Measurements from ENCODE around the gene NLGN4Y. TPM values are rescaled to one million over a fixed set of nuclear protein-coding genes. Genes with fewer than 3 reads are reported as not detected.

NLGN4Y gene
- total and polyA plus RNA-seq, 10 of the 15 experiments (the other 5 are each of a cell fraction or from before 2014, with no cell fraction given): not detected

- H3K9ac ChIP-seq (ENCODE audit: control insufficient read depth, insufficient read depth, low read length): no peak overlapping the region
- H3K4me2 ChIP-seq (ENCODE audit: control insufficient read depth, insufficient read depth): no peak overlapping the region
- ChIA-PET POLR2A (no interaction called here), RAD21 (ENCODE audit: unreplicated experiment) (no interaction called here), CTCF (no interaction called here), SMC1A (ENCODE audit: uncharacterized antibody, unreplicated experiment) (no interaction called here)
- FAIRE-seq (no peak), ATAC-seq (no peak), DNase-seq (ENCODE audit: low read depth, low spot score) (no peak)
- no peak overlapping the region for H2AFZ ChIP-seq (ENCODE audit: control insufficient read depth, low read depth, low read length)
- TF ChIP-seq SIN3A (IDR thresholded peaks at IDR 0.05; ENCODE audit: low read depth, low read length) (no peak), HCFC1 (IDR thresholded peaks at IDR 0.05; ENCODE audit: low read length) (no peak), PAX8 (IDR thresholded peaks at IDR 0.05) (no peak), NFIC (IDR thresholded peaks at IDR 0.05; ENCODE audit: low read depth, low read length) (no peak), HDAC6 (IDR thresholded peaks at IDR 0.05; ENCODE audit: unreplicated experiment) (no peak), SIX5 (IDR thresholded peaks at IDR 0.05; ENCODE audit: low read depth, low read length, severe bottlenecking) (no peak), MAX (IDR thresholded peaks at IDR 0.05; ENCODE audit: low read depth, low read length) (no peak), NFYB (IDR thresholded peaks at IDR 0.05; ENCODE audit: insufficient read depth, low read depth, low read length) (no peak), SP1 (IDR thresholded peaks at IDR 0.05; ENCODE audit: low read depth, low read length) (no peak), SRF (IDR thresholded peaks at IDR 0.05; ENCODE audit: low read depth in 2 of 2, low read length in 2 of 2) (no peak), RELA (IDR thresholded peaks at IDR 0.05; ENCODE audit: borderline replicate concordance, partially characterized antibody) (no peak), BRCA1 (IDR thresholded peaks at IDR 0.05; ENCODE audit: low read depth, low read length) (no peak), CBX3 (IDR thresholded peaks at IDR 0.05; ENCODE audit: borderline replicate concordance, low read depth) (no peak)
- TF ChIP-seq, protein P1, sequence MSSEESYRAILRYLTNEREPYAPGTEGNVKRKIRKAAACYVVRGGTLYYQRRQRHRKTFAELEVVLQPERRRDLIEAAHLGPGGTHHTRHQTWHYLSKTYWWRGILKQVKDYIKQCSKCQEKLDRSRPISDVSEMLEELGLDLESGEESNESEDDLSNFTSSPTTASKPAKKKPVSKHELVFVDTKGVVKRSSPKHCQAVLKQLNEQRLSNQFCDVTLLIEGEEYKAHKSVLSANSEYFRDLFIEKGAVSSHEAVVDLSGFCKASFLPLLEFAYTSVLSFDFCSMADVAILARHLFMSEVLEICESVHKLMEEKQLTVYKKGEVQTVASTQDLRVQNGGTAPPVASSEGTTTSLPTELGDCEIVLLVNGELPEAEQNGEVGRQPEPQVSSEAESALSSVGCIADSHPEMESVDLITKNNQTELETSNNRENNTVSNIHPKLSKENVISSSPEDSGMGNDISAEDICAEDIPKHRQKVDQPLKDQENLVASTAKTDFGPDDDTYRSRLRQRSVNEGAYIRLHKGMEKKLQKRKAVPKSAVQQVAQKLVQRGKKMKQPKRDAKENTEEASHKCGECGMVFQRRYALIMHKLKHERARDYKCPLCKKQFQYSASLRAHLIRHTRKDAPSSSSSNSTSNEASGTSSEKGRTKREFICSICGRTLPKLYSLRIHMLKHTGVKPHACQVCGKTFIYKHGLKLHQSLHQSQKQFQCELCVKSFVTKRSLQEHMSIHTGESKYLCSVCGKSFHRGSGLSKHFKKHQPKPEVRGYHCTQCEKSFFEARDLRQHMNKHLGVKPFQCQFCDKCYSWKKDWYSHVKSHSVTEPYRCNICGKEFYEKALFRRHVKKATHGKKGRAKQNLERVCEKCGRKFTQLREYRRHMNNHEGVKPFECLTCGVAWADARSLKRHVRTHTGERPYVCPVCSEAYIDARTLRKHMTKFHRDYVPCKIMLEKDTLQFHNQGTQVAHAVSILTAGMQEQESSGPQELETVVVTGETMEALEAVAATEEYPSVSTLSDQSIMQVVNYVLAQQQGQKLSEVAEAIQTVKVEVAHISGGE (CRISPR knock-in tag; IDR thresholded peaks at IDR 0.05): no peak
- TF ChIP-seq, protein P2, sequence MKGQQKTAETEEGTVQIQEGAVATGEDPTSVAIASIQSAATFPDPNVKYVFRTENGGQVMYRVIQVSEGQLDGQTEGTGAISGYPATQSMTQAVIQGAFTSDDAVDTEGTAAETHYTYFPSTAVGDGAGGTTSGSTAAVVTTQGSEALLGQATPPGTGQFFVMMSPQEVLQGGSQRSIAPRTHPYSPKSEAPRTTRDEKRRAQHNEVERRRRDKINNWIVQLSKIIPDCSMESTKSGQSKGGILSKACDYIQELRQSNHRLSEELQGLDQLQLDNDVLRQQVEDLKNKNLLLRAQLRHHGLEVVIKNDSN (IDR thresholded peaks at IDR 0.05; ENCODE audit: borderline replicate concordance, extremely low read length, insufficient read depth, low read depth, low read length): no peak
- no TSS peak for BruUV-seq (replicated peaks)
- H4K20me1 ChIP-seq (ENCODE audit: control insufficient read depth, insufficient read depth): no peaks in the 10 kb centered on the region
- no peaks in the 10 kb centered on the region for H3K79me2 ChIP-seq (ENCODE audit: control insufficient read depth, insufficient read depth, low read length)
- H3K27me3 ChIP-seq (replicated peaks in 1 of 2; ENCODE audit: control insufficient read depth in 2 of 2, insufficient read depth in 2 of 2, low read length in 1 of 2): no peaks in the 10 kb centered on the region
- H3K4me3 ChIP-seq: no peak overlapping the region
- in situ Hi-C loops (cut with MboI) (no loop called here), intact Hi-C loops (cut with micrococcal nuclease; ENCODE audit: unreplicated experiment) (no loop called here)
- H3K36me3 ChIP-seq (ENCODE audit: control insufficient read depth in 2 of 2, insufficient read depth in 2 of 2, low read length in 1 of 2): no peaks in the 10 kb centered on the region
- H3K4me1 ChIP-seq (ENCODE audit: control insufficient read depth, insufficient read depth, low read length): no peaks in the 10 kb centered on the region
- no peak overlapping the region for H3K27ac ChIP-seq (ENCODE audit: control insufficient read depth, insufficient read depth)
- H3K9me3 ChIP-seq (replicated peaks; ENCODE audit: control insufficient read depth, insufficient read depth, low read length): no peaks in the 10 kb centered on the region
Measured at GRCh38 chrY:14708158-14708557, 183.8 kb downstream of the NLGN4Y start.

All from GM12878 (cell line).